C4-2B (cell line): Measurements from ENCODE around the gene RNF152.

Experiments used
- H3K27ac ChIP-seq: fragments of 450-650 bp; 2 replicates; pipeline ENCODE4 v1.5.1; 2017
- ZFX ChIP-seq: fragments of 450-650 bp; IDR thresholded peaks from 2 replicates; pipeline ENCODE4 v1.6.1; 2017
- TF ChIP-seq, protein P1 (sequence below): fragments of 450-650 bp; conservative IDR thresholded peaks from 2 replicates; pipeline ENCODE4 v1.5.1; 2017; ENCODE audit warnings: mild to moderate bottlenecking

The RNF152 gene

DNA sequence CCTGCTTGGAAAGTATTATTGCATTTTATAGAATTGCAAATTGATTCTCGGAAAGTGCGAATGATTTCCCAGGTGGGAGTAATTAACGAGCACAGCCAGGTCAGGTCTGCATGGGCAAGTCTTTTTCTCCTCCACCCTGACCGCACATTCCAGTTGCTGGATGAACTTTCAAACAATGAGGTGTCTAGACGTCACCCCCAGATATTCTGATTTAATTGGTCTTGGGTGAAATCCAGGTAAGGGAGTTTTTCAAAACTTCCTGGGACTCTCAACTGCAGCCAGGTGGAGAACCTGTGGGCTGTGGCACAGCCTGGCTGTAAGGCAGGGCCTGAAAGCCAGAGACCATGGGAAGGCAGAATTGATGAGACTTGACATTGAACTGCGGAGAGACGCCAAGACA lies 15.9 kb upstream of the RNF152 start:
- TF ChIP-seq, protein P1, sequence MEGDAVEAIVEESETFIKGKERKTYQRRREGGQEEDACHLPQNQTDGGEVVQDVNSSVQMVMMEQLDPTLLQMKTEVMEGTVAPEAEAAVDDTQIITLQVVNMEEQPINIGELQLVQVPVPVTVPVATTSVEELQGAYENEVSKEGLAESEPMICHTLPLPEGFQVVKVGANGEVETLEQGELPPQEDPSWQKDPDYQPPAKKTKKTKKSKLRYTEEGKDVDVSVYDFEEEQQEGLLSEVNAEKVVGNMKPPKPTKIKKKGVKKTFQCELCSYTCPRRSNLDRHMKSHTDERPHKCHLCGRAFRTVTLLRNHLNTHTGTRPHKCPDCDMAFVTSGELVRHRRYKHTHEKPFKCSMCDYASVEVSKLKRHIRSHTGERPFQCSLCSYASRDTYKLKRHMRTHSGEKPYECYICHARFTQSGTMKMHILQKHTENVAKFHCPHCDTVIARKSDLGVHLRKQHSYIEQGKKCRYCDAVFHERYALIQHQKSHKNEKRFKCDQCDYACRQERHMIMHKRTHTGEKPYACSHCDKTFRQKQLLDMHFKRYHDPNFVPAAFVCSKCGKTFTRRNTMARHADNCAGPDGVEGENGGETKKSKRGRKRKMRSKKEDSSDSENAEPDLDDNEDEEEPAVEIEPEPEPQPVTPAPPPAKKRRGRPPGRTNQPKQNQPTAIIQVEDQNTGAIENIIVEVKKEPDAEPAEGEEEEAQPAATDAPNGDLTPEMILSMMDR, result no peak
- TF ChIP-seq ZFX, result no peak
- no peak overlapping the region for H3K27ac ChIP-seq

DNA sequence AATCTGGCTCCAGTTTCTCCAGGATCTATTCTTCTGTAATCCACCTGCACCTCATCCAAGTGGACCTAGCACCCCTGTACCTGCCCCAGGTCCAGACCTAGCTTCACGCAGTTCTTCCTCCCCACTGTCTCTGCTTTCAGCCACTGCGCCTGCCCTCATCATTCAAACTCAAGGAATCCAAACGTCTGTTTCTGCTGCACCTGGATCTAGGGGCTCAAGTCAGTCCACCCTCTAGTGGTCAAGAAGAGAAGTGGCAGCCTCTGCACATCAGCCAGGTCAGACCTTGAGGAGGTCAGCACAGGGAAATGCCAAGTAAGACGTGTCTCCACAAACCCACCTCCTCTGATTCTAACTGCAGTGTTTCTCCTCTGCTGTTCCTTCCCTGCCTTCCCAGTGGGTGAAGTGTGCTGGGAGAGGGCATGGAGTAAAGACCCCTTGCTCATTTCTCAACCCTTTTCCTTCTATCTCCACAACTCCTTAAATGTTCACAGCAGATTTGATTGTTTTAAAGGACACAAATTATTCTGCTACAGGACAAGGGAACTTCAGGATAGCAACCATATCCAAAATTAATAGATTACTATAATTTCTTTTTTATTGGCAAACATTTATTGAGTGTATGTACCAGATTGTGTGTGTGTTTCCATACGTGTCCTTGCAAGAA lies 8.6 kb upstream of the RNF152 start:
- no peak for TF ChIP-seq ZFX
- TF ChIP-seq, protein P1, result peak; percentile 90
- H3K27ac ChIP-seq, result no peak overlapping the region

DNA sequence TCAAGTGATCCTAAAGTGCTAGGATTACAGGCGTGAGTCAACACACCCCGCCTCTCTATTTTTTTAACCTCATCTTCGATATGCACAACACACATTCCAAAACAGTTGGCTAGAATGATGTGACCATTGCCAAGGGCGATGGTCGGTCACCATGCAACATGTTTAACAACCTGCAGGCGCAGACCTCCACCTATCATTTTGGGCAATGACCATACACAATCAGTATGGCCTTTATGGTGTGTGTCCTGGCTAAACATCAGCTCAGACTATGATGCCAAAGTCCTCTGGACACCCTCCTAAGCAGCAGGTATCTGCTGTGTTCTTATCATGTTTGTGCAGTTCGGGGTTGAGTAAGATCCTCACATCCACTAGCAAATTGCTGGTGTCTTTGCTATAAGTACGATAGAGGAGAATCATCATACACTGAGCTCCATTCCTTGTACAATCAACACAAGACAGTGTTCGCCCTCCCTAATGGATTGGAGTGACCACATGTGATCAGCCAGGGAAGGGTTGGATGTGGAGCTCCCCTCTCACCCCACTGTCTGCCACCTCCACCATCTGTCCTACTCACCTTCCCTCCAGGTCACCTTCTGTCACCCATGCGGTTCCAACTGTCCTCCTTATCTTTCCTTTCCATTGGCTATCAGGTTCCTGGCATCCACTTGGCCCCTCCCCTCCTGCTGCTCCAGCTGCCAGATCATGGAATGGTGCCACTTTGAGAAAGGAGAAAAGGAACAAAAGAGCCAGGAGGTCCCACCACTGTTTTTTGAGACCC lies 7.9 kb upstream of the RNF152 start:
- H3K27ac ChIP-seq, result no peak overlapping the region
- TF ChIP-seq, protein P1, result no peak
- no peak for TF ChIP-seq ZFX

DNA sequence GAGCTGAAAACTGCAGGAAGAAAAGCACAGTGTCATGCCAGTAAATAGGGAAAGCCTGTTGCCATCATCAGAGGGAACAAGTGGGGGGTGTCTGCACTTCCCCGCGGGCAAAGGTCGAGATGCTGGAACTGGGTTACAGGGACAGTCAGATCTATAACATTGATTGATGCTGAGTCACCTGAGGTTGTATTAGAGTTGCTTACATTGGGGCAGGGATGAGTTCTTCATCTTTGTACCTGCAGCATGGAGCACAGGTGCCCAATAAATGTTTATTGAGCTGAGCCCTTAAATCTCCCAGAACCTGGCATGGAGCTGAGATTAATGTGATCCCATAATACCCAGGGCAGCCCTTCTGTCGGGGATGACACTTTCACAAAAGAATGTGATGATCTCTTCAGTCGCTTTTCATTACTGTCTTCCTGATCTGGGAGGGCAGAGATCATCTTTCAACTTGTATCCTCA lies 5.9 kb upstream of the RNF152 start:
- no peak for TF ChIP-seq ZFX
- TF ChIP-seq, protein P1, result no peak
- H3K27ac ChIP-seq, result no peak overlapping the region

DNA sequence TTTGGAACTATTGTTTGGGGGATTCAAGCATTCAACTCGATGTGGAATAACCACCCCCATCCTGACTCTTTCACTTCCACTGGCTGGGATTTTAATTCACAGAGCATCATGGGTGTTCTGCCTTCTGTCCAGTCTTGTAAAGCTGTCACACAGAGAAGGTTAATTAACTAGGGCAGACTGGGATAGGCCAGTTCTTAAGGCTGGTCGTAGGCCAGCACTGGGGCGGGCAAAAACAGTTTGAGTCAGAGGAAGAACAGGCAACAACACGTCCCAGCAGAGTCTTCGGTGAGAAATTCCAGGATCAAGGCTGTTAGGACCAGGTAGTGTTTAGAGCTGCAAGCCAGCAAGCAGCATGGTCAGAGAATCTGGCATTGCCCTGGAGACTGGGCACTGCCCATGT lies 4.0 kb upstream of the RNF152 start:
- H3K27ac ChIP-seq, result no peak overlapping the region
- TF ChIP-seq, protein P1, result no peak
- no peak for TF ChIP-seq ZFX

DNA sequence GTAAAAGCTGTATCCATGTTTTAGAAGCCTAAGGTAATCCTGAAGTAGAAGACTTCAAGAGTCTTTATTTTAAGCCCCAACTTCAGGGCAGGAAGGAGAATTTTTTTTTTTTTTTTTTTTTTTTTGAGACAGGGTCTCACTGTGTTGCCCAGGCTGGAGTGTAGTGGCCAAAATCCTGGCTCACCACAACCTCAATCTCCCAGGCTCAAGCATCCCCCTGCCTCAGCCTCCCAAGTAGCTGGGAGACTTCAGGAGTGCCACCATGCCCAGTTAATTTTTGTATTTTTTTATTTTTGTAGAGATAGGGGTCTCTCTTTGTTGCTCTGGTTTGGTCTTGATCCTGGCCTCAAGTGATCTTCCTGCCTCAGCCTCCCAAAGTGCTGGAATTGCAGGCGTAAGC lies 3.3 kb upstream of the RNF152 start:
- TF ChIP-seq, protein P1, result no peak
- no peak for TF ChIP-seq ZFX
- no peak overlapping the region for H3K27ac ChIP-seq
